Stomach (tissue), 9 donors: ENCODE results near the gene KCNAB1. TPM values are rescaled to one million over a fixed set of nuclear protein-coding genes. Genes with fewer than 3 reads are reported as not detected.
A peak's percentile ranks its signal among the peaks of the same experiment; 100 is the strongest.

ENCODE experiments used
- DNase-seq, 2 donors: peaks; one replicate each; pipeline versions ENCODE4 v3.0.0 to v3.0.0-alpha.2; 2013 to 2019
- H3K27ac ChIP-seq, 5 donors: fragments of 200-600 bp in 4 of 5; sonication (generic) in 4 of 5; one replicate each; pipeline ENCODE4 v1.5.1; 2013 to 2019; ENCODE audit warnings: mild to moderate bottlenecking in 1 of 5, moderate library complexity in 1 of 5
- H3K27me3 ChIP-seq, 3 donors: fragments of 200-600 bp; sonication (generic); one replicate each; pipeline ENCODE4 v1.5.1; 2017 to 2019; ENCODE audit warnings: mixed run types in 1 of 3
- H3K36me3 ChIP-seq, 4 donors: fragments of 200-600 bp; sonication (generic); 1 replicate in 3 of 4; 2 replicates in 1 of 4; pipeline ENCODE4 v1.5.1; 2016 to 2019
- H3K4me1 ChIP-seq, 4 donors: fragments of 200-600 bp; sonication (generic); one replicate each; pipeline ENCODE4 v1.5.1; 2016 to 2019
- H3K4me3 ChIP-seq, 4 donors: fragments of 200-600 bp; sonication (generic) in 3 of 4; one replicate each; pipeline ENCODE4 v1.5.1; 2016 to 2019; ENCODE audit warnings: mild to moderate bottlenecking in 1 of 4
- H3K9me3 ChIP-seq, 4 donors: fragments of 200-600 bp; sonication (generic); one replicate each; pipeline ENCODE4 v1.5.1; 2016 to 2019
- EP300 ChIP-seq: sonication (generic); formaldehyde crosslinking; IDR thresholded peaks from one replicate; pipeline ENCODE4 v1.6.1; 2017; ENCODE audit warnings: antibody characterized with exemption
- POLR2A ChIP-seq, 4 donors: fragments of 450-650 bp; IDR thresholded peaks; one replicate each; pipeline ENCODE4 v1.6.1; 2016; ENCODE audit warnings: antibody characterized with exemption in 4 of 4, control low read depth in 2 of 4, mild to moderate bottlenecking in 1 of 4, moderate library complexity in 1 of 4
- POLR2AphosphoS5 ChIP-seq, 3 donors: sonication (generic); formaldehyde crosslinking; IDR thresholded peaks; one replicate each; pipeline ENCODE4 v1.6.1; 2016; ENCODE audit warnings: antibody characterized with exemption in 3 of 3
- whole genome bisulfite sequencing, 5 donors: extraction: QIAGEN DNeasy Blood & Tissue Kit in 3 of 5; methylation state at CpG; one replicate each; pipeline versions ENCODE4 v1.1.5 to v1.1.7; 2013 to 2018; 5-methylcytosine and 5-hydroxymethylcytosine counted together
- intact Hi-C: fragments of 100-400 bp; cut with DNase I; formaldehyde crosslinking; loops from one replicate; pipeline ENCODE4 v1.15.1; 2023; ENCODE audit warnings: low total_unique reads
- polyA plus RNA-seq, 3 donors: library from polyadenylated mRNA; stranded (reverse); fragments of 200-250 nt; gene quantifications; one replicate each; pipeline ENCODE4 v1.2.3, GENCODE V29; 2013
- total RNA-seq, 5 donors: library from RNA; depleted of rRNA; stranded (reverse); fragments of >200 nt; gene quantifications; one replicate each; pipeline versions ENCODE4 v1.1.0 to v1.2.3, GENCODE V29; 2014 to 2016
- TF ChIP-seq, protein P1 (sequence below), 7 experiments: fragments of 450-650 bp in 4 of 7; fragments of 200-600 bp in 3 of 7; sonication (generic) in 3 of 7; IDR thresholded peaks; one replicate each; pipeline ENCODE4 v1.5.1; 2016 to 2019; ENCODE audit warnings: antibody characterized with exemption in 7 of 7, control low read depth in 2 of 7, mild to moderate bottlenecking in 1 of 7
- donor health status: healthy with polysubstance abuse.
- donor health status: Bipolar disorder and iron deficiency.
- donor health status: healthy.

Gene KCNAB1
- total and polyA plus RNA-seq, 8 donors = 0.12 to 3.8 (median 0.29) TPM; not detected in 2

- Histone ChIP-seq H3K9me3 (no peaks in the 10 kb centered on the region), H3K4me1 (peaks cover 0 to 15% (median 9%) of the 10 kb centered on the region in 4 donors), H3K27ac (no peak overlapping the region), H3K36me3 (no peaks in the 10 kb centered on the region), H3K4me3 (no peak overlapping the region), H3K27me3 (no peaks in the 10 kb centered on the region)
- intact Hi-C loops = no loop called here
- DNase-seq = no peak
- TF ChIP-seq EP300 (no peak), POLR2AphosphoS5 (IDR thresholded peaks at IDR 0.05) (no peak), POLR2A (IDR thresholded peaks at IDR 0.05) (no peak)
- TF ChIP-seq, protein P1, sequence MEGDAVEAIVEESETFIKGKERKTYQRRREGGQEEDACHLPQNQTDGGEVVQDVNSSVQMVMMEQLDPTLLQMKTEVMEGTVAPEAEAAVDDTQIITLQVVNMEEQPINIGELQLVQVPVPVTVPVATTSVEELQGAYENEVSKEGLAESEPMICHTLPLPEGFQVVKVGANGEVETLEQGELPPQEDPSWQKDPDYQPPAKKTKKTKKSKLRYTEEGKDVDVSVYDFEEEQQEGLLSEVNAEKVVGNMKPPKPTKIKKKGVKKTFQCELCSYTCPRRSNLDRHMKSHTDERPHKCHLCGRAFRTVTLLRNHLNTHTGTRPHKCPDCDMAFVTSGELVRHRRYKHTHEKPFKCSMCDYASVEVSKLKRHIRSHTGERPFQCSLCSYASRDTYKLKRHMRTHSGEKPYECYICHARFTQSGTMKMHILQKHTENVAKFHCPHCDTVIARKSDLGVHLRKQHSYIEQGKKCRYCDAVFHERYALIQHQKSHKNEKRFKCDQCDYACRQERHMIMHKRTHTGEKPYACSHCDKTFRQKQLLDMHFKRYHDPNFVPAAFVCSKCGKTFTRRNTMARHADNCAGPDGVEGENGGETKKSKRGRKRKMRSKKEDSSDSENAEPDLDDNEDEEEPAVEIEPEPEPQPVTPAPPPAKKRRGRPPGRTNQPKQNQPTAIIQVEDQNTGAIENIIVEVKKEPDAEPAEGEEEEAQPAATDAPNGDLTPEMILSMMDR (IDR thresholded peaks at IDR 0.05) = no peak
- WGBS, 5 donors = 79 to 88% (median 83%) methylated on average over 5 of the region's 5 CpGs
These were observed 191.6 kb downstream of the KCNAB1 start for GRCh38 chr3:156311930-156312329.

DNA sequence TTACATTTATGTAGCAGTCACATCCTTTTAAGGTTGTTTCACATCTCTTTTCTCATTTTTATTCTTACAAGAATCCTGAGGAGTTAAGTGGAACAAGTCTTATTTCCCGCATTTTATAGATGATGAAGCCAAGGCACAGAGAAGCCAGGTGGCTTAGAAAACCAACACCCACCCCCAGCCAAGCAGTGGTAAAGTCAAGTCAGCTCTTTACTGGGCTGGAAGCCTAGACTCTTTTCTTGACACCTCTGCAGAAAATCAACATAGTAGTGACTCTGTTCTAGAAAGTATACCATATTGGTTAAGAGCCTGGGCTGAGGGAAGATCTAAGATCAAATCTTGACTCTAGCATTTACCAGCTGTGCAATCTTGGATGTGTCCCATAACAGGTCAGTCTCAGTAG, 195.7 kb downstream of the KCNAB1 start:
- no peak for DNase-seq
- H3K4me3 ChIP-seq = no peak overlapping the region
- H3K36me3 ChIP-seq = no peaks in the 10 kb centered on the region
- H3K27me3 ChIP-seq = no peaks in the 10 kb centered on the region
- H3K4me1 ChIP-seq = peaks cover 0 to 9% (median 2%) of the 10 kb centered on the region in 4 donors
- TF ChIP-seq EP300 (no peak), POLR2AphosphoS5 (IDR thresholded peaks at IDR 0.05) (no peak), POLR2A (IDR thresholded peaks at IDR 0.05) (no peak)
- TF ChIP-seq, protein P1 (IDR thresholded peaks at IDR 0.05) = no peak
- no peak overlapping the region for H3K27ac ChIP-seq
- H3K9me3 ChIP-seq = no peaks in the 10 kb centered on the region
- intact Hi-C loops = no loop called here
- 83 to 96% (median 95%) methylated on average over 1 of the region's 1 CpG for WGBS, 5 donors

GRCh38 chr3:156317462-156318074, 197.2 kb downstream of the KCNAB1 start:
- Histone ChIP-seq H3K27ac (no peak overlapping the region), H3K4me3 (no peak overlapping the region), H3K27me3 (no peaks in the 10 kb centered on the region), H3K4me1 (peaks cover 0 to 9% (median 2%) of the 10 kb centered on the region in 4 donors), H3K36me3 (no peaks in the 10 kb centered on the region), H3K9me3 (no peaks in the 10 kb centered on the region)
- intact Hi-C loops = no loop called here
- TF ChIP-seq POLR2AphosphoS5 (IDR thresholded peaks at IDR 0.05) = peak in 1 of 3 donors; percentile 68
- no peak for TF ChIP-seq POLR2A (IDR thresholded peaks at IDR 0.05)
- 28 to 32% (median 29%) methylated on average over 4 of the region's 4 CpGs for WGBS, 5 donors
- peak in 1 of 2 donors; percentile 45 for DNase-seq

DNA sequence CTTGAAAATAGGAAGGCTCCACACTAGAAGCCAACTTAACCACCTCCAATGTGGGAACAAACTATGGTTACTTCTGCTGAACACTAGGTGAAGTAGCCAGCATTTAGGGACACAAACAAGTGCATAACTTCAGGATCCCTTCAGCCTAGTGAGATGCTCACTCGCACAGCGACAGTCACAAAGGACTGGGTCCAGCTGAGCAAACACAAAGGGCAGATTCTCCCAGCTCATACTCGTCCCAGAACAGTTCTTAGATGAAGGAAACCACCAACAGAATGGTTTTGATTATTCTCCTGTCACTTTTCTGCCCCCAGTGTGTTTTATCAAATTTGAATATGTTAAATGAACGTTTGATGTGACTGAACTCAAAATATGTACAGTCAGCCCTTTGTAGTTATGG, 201.6 kb downstream of the KCNAB1 start:
- Histone ChIP-seq H3K4me3 (no peak overlapping the region), H3K4me1 (peaks cover 0 to 9% (median 0%) of the 10 kb centered on the region in 4 donors), H3K36me3 (no peaks in the 10 kb centered on the region), H3K27ac (no peak overlapping the region), H3K9me3 (no peaks in the 10 kb centered on the region), H3K27me3 (no peaks in the 10 kb centered on the region)
- 63 to 70% (median 68%) methylated on average over 4 of the region's 4 CpGs for WGBS, 5 donors
- DNase-seq = no peak
- no peak for TF ChIP-seq EP300
- TF ChIP-seq, protein P1 (IDR thresholded peaks at IDR 0.05) = no peak
- no peak for TF ChIP-seq POLR2AphosphoS5 (IDR thresholded peaks at IDR 0.05)
- no peak for TF ChIP-seq POLR2A (IDR thresholded peaks at IDR 0.05)
- intact Hi-C loops = no loop called here

- H3K27me3 ChIP-seq = no peaks in the 10 kb centered on the region
- WGBS, 5 donors = 68 to 83% (median 75%) methylated on average over 3 of the region's 3 CpGs
- H3K27ac ChIP-seq = no peak overlapping the region
- H3K9me3 ChIP-seq = no peaks in the 10 kb centered on the region
- intact Hi-C loops = no loop called here
- H3K4me3 ChIP-seq = no peak overlapping the region
- TF ChIP-seq EP300 (no peak), POLR2AphosphoS5 (IDR thresholded peaks at IDR 0.05) (no peak), POLR2A (IDR thresholded peaks at IDR 0.05) (no peak)
- TF ChIP-seq, protein P1 (IDR thresholded peaks at IDR 0.05) = no peak
- H3K36me3 ChIP-seq = no peaks in the 10 kb centered on the region
- DNase-seq = no peak
- no peaks in the 10 kb centered on the region for H3K4me1 ChIP-seq
These were observed 203.1 kb downstream of the KCNAB1 start for GRCh38 chr3:156323466-156323865.
